Esophagus muscularis mucosa (tissue), 4 donors: ENCODE data around the gene PAX6. TPM values are rescaled to one million over a fixed set of nuclear protein-coding genes. Genes with fewer than 3 reads are reported as not detected.

ENCODE experiments used
- DNase-seq: peaks from one replicate; pipeline ENCODE4 v3.0.0-alpha.2; 2017; ENCODE audit errors: extremely low spot score
- H3K27ac ChIP-seq, 4 donors: fragments of 200-600 bp; sonication (generic); replicated peaks in 1 of 4; 1 replicate in 3 of 4; 2 replicates in 1 of 4; pipeline ENCODE4 v1.5.1; 2016 to 2019; ENCODE audit warnings: mild to moderate bottlenecking in 1 of 4
- H3K27me3 ChIP-seq, 4 donors: fragments of 200-600 bp; sonication (generic); one replicate each; pipeline versions ENCODE4 v1.5.1 to v1.6.0; 2016 to 2019
- H3K36me3 ChIP-seq, 4 donors: fragments of 200-600 bp; sonication (generic); one replicate each; pipeline ENCODE4 v1.5.1; 2016 to 2019
- H3K4me1 ChIP-seq, 4 donors: fragments of 200-600 bp; sonication (generic); one replicate each; pipeline ENCODE4 v1.5.1; 2016 to 2019
- H3K4me3 ChIP-seq, 4 donors: fragments of 200-600 bp; sonication (generic); 1 replicate in 2 of 4; 2 replicates in 2 of 4; pipeline ENCODE4 v1.5.1; 2016 to 2019; ENCODE audit warnings: mild to moderate bottlenecking in 4 of 4, moderate library complexity in 1 of 4
- H3K9me3 ChIP-seq, 4 donors: fragments of 200-600 bp; sonication (generic); 1 replicate in 3 of 4; 2 replicates in 1 of 4; pipeline ENCODE4 v1.5.1; 2016 to 2019
- EP300 ChIP-seq: sonication (generic); formaldehyde crosslinking; IDR thresholded peaks from one replicate; pipeline ENCODE4 v1.6.1; 2017; ENCODE audit warnings: antibody characterized with exemption
- POLR2A ChIP-seq: fragments of 450-650 bp; IDR thresholded peaks from one replicate; pipeline ENCODE4 v1.6.1; 2017; ENCODE audit warnings: antibody characterized with exemption, moderate library complexity, mild to moderate bottlenecking, low read depth
- POLR2AphosphoS5 ChIP-seq, 2 donors: sonication (generic); formaldehyde crosslinking; IDR thresholded peaks; one replicate each; pipeline ENCODE4 v1.6.1; 2017; ENCODE audit warnings: antibody characterized with exemption in 2 of 2
- WGBS: methylation state at CpG from one replicate; pipeline ENCODE4 v1.1.5; 2018; 5-methylcytosine and 5-hydroxymethylcytosine counted together
- intact Hi-C: fragments of 100-400 bp; cut with DNase I; formaldehyde crosslinking; loops from one replicate; pipeline ENCODE4 v1.15.1; 2023
- total RNA-seq, 4 donors: library from RNA; depleted of rRNA; stranded (reverse); fragments of >200 nt; gene quantifications; one replicate each; pipeline versions ENCODE4 v1.1.0 to v1.2.1, GENCODE V29; 2016
- TF ChIP-seq, protein P1 (sequence below), 3 experiments: fragments of 200-600 bp in 2 of 3; fragments of 450-650 bp in 1 of 3; sonication (generic) in 2 of 3; IDR thresholded peaks; one replicate each; pipeline ENCODE4 v1.5.1; 2017 to 2019; ENCODE audit warnings: antibody characterized with exemption in 3 of 3, mild to moderate bottlenecking in 2 of 3, moderate library complexity in 1 of 3

The PAX6 gene
- total RNA-seq, 4 donors from 2014 or later: 0.06 TPM; not detected in 3

DNA sequence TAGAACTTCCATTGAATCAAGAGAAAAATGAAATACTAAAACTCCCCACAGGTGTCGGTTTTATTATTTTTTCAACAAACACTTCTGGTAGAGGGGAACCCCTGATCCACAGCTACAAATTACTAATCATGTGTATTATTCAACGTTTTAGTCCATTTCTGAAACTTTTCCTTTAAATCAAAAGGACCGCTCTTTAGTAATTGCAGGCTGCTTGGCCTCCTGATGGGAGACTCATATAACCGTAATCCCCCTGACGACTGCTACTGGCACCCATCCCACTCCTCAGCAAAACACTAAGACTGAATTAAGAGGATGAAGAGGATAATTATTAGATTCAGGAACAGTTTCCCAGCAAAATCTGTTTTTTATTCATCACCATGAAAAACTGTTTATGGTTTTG, 46.4 kb downstream of the PAX6 start:
- Histone ChIP-seq H3K27me3 (no peaks in the 10 kb centered on the region), H3K27ac (no peak overlapping the region), H3K4me1 (no peaks in the 10 kb centered on the region), H3K4me3 (no peak overlapping the region), H3K9me3 (no peaks in the 10 kb centered on the region), H3K36me3 (no peaks in the 10 kb centered on the region)
- TF ChIP-seq, protein P1, sequence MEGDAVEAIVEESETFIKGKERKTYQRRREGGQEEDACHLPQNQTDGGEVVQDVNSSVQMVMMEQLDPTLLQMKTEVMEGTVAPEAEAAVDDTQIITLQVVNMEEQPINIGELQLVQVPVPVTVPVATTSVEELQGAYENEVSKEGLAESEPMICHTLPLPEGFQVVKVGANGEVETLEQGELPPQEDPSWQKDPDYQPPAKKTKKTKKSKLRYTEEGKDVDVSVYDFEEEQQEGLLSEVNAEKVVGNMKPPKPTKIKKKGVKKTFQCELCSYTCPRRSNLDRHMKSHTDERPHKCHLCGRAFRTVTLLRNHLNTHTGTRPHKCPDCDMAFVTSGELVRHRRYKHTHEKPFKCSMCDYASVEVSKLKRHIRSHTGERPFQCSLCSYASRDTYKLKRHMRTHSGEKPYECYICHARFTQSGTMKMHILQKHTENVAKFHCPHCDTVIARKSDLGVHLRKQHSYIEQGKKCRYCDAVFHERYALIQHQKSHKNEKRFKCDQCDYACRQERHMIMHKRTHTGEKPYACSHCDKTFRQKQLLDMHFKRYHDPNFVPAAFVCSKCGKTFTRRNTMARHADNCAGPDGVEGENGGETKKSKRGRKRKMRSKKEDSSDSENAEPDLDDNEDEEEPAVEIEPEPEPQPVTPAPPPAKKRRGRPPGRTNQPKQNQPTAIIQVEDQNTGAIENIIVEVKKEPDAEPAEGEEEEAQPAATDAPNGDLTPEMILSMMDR (IDR thresholded peaks at IDR 0.05): no peak
- TF ChIP-seq EP300 (no peak), POLR2A (no peak), POLR2AphosphoS5 (IDR thresholded peaks at IDR 0.05) (no peak)
- WGBS: 90% methylated on average over 5 of the region's 5 CpGs
- no peak for DNase-seq
- intact Hi-C loops: no loop called here

DNA sequence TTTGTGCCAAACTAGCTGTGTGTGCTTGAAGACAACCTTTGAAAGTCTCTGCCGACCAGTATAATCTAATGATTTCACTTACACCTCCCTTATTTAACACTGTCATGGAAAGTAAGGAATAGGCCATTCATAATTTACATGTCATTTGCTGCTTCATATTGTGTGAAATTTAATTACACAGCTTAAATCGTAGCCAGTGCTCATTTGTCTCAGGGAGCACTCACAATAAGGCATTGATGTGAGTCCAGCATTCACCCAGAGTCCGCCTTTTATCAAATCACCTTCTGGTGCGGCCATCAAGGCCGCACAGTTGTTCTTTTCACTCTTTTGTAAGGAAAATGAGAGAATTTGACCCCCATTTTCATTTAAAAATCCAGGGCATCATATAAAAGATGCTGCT, 46.9 kb downstream of the PAX6 start:
- 91% methylated on average over 5 of the region's 5 CpGs for WGBS
- H3K4me1 ChIP-seq: no peaks in the 10 kb centered on the region
- DNase-seq: no peak
- intact Hi-C loops: no loop called here
- H3K27me3 ChIP-seq: no peaks in the 10 kb centered on the region
- no peaks in the 10 kb centered on the region for H3K36me3 ChIP-seq
- no peaks in the 10 kb centered on the region for H3K9me3 ChIP-seq
- no peak overlapping the region for H3K4me3 ChIP-seq
- H3K27ac ChIP-seq: no peak overlapping the region
- TF ChIP-seq, protein P1 (IDR thresholded peaks at IDR 0.05): no peak
- no peak for TF ChIP-seq POLR2AphosphoS5 (IDR thresholded peaks at IDR 0.05)
- no peak for TF ChIP-seq POLR2A
- TF ChIP-seq EP300: no peak

DNA sequence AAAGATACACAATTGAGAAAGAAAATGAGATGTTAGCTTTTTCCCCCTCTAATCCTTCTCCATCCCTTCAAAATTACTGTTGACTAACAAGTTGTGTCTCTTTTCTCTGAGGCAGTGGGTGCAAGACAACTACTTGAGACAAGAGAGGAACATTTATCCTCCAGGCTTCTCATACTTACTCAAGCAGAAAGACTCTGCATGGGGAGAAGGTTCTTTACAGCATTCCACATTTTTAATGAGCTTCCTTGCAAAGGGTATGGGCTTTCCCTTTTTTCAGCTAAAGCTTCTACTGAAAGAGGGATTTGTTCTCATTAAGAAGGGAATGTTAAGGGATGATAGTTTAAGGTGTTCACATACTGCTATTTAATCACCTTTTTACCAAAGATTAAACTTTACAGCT, 47.8 kb downstream of the PAX6 start:
- H3K4me3 ChIP-seq: no peak overlapping the region

DNA sequence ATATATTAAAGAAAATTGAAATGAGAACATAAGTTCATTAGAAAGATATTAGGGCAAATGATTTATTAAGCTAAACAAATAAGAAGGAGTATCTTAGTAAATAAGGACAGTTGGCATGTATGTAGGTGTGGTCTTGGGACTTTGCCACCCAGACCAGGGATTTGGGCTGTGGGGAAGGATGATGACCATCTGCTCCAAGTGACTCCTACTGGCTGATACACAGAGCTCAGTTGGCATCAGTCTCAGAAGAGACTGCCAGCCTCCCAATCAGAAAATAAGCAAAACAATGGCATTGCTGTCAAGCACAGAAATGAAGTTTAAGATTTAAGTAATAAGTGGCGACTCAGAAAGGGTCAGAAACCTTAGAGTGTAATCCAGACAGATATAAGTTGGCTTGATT, 49.5 kb downstream of the PAX6 start:
- intact Hi-C loops: no loop called here
- H3K4me1 ChIP-seq: peaks cover 0 to 10% (median 9%) of the 10 kb centered on the region in 4 donors
- TF ChIP-seq POLR2AphosphoS5 (IDR thresholded peaks at IDR 0.05) (no peak), EP300 (no peak), POLR2A (no peak)
- TF ChIP-seq, protein P1 (IDR thresholded peaks at IDR 0.05): no peak

More for the DNA sequence above, 47.8 kb downstream of the PAX6 start:
- Histone ChIP-seq H3K36me3 (no peaks in the 10 kb centered on the region), H3K27ac (no peak overlapping the region), H3K27me3 (no peaks in the 10 kb centered on the region), H3K4me1 (no peaks in the 10 kb centered on the region), H3K9me3 (no peaks in the 10 kb centered on the region)
- intact Hi-C loops: no loop called here
- TF ChIP-seq POLR2AphosphoS5 (IDR thresholded peaks at IDR 0.05) (no peak), POLR2A (no peak), EP300 (no peak)
- TF ChIP-seq, protein P1 (IDR thresholded peaks at IDR 0.05): no peak
- DNase-seq: no peak

DNA sequence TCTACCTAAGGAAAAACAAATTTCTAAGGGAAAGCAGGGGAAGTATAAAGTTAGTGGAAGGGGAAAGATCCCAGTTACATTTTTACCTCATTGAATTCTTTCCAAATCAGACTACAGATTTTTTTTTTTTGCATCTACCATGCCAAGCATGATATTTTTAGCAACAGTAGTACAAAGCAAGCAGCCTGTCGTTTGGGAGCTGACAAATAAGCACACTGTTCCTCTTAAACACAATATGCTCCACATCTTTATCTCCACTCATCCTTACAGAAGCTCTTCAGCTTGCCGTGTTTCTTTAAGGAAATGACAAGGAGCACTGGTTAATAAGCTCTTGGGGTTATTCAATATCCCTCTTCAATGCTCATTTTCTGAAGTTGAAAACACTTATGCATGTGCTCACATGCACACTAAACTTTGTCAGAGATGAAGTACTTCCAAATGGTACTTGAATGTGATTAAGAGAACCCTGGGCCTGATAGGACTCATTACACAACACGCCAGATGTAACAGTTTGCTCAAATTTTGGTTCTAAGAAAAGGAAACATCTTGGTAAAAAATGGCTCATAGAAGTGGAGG, 53.8 kb downstream of the PAX6 start:
- no peaks in the 10 kb centered on the region for H3K27me3 ChIP-seq
- no peak overlapping the region for H3K27ac ChIP-seq
- H3K9me3 ChIP-seq: no peaks in the 10 kb centered on the region
- no peak for DNase-seq
- intact Hi-C loops: no loop called here
- WGBS: 36% methylated on average over 3 of the region's 3 CpGs
- peaks cover 0 to 11% (median 9%) of the 10 kb centered on the region in 4 donors for H3K4me1 ChIP-seq
- H3K4me3 ChIP-seq: no peak overlapping the region
- no peaks in the 10 kb centered on the region for H3K36me3 ChIP-seq
- TF ChIP-seq EP300 (no peak), POLR2A (no peak), POLR2AphosphoS5 (IDR thresholded peaks at IDR 0.05) (no peak)
- TF ChIP-seq, protein P1 (IDR thresholded peaks at IDR 0.05): no peak

More for the DNA sequence above, 49.5 kb downstream of the PAX6 start:
- Histone ChIP-seq H3K27me3 (no peaks in the 10 kb centered on the region), H3K36me3 (no peaks in the 10 kb centered on the region), H3K9me3 (no peaks in the 10 kb centered on the region), H3K27ac (no peak overlapping the region), H3K4me3 (no peak overlapping the region)
- WGBS: 95% methylated on average over 1 of the region's 1 CpG
- DNase-seq: no peak
